ENCODE data around the gene C5AR1. TPM values are rescaled to one million over a fixed set of nuclear protein-coding genes. Genes with fewer than 3 reads are reported as not detected.
A peak's percentile ranks its signal among the peaks of the same experiment; 100 is the strongest.

The C5AR1 gene
- total and polyA plus RNA-seq, 2 donors from 2014 or later = 6.5 to 26.6 TPM

GRCh38 chr19:47351548-47351947, 41.9 kb downstream of the C5AR1 start:
- intact Hi-C loops (cut with DNase I) = no loop called here
- H3K36me3 ChIP-seq (ENCODE audit: control insufficient read depth in 2 of 3, insufficient read depth in 3 of 3, low read length in 3 of 3) = peaks cover 5 to 12% (median 10%) of the 10 kb centered on the region in 3 donors
- H3K27me3 ChIP-seq (ENCODE audit: control insufficient read depth, insufficient read depth, low read length) = no peaks in the 10 kb centered on the region
- H3K9ac ChIP-seq (ENCODE audit: low read length in 3 of 3) = no peak overlapping the region
- DNase-seq (peak in 1 of 5 donors; percentile 8), FAIRE-seq (no peak)
- H3K27ac ChIP-seq (ENCODE audit: low read depth in 2 of 2, low read length in 2 of 2) = no peak overlapping the region
- no peaks in the 10 kb centered on the region for H3K9me3 ChIP-seq (ENCODE audit: control insufficient read depth in 2 of 3, insufficient read depth in 1 of 3, low read length in 3 of 3)
- H3K4me1 ChIP-seq (ENCODE audit: control insufficient read depth in 2 of 3, insufficient read depth in 2 of 3, low read depth in 1 of 3, low read length in 3 of 3) = peaks cover 0 to 9% (median 0%) of the 10 kb centered on the region in 3 donors
- no peak for TF ChIP-seq CTCF (IDR thresholded peaks at IDR 0.05; ENCODE audit: borderline replicate concordance, extremely low read depth, insufficient read depth)
- no peak overlapping the region for H3K4me3 ChIP-seq (ENCODE audit: low read length in 3 of 3)

GRCh38 chr19:47352095-47352494, 42.4 kb downstream of the C5AR1 start:
- Histone ChIP-seq H3K9me3 (ENCODE audit: control insufficient read depth in 2 of 3, insufficient read depth in 1 of 3, low read length in 3 of 3) (no peaks in the 10 kb centered on the region), H3K27me3 (ENCODE audit: control insufficient read depth, insufficient read depth, low read length) (no peaks in the 10 kb centered on the region), H3K36me3 (ENCODE audit: control insufficient read depth in 2 of 3, insufficient read depth in 3 of 3, low read length in 3 of 3) (peaks cover 5 to 14% (median 14%) of the 10 kb centered on the region in 3 donors), H3K27ac (ENCODE audit: low read depth in 2 of 2, low read length in 2 of 2) (no peak overlapping the region), H3K4me1 (ENCODE audit: control insufficient read depth in 2 of 3, insufficient read depth in 2 of 3, low read depth in 1 of 3, low read length in 3 of 3) (peaks cover 0 to 9% (median 0%) of the 10 kb centered on the region in 3 donors), H3K9ac (ENCODE audit: low read length in 3 of 3) (no peak overlapping the region), H3K4me3 (ENCODE audit: low read length in 3 of 3) (no peak overlapping the region)
- intact Hi-C loops (cut with DNase I) = no loop called here
- DNase-seq (no peak), FAIRE-seq (no peak)
- TF ChIP-seq CTCF (IDR thresholded peaks at IDR 0.05; ENCODE audit: borderline replicate concordance, extremely low read depth, insufficient read depth) = no peak

GRCh38 chr19:47353307-47353712, 43.6 kb downstream of the C5AR1 start:
- Histone ChIP-seq H3K27ac (ENCODE audit: low read depth in 2 of 2, low read length in 2 of 2) (no peak overlapping the region), H3K27me3 (ENCODE audit: control insufficient read depth, insufficient read depth, low read length) (no peaks in the 10 kb centered on the region), H3K4me1 (ENCODE audit: control insufficient read depth in 2 of 3, insufficient read depth in 2 of 3, low read depth in 1 of 3, low read length in 3 of 3) (peaks cover 0 to 9% (median 0%) of the 10 kb centered on the region in 3 donors), H3K36me3 (ENCODE audit: control insufficient read depth in 2 of 3, insufficient read depth in 3 of 3, low read length in 3 of 3) (peaks cover 8 to 26% (median 24%) of the 10 kb centered on the region in 3 donors), H3K4me3 (ENCODE audit: low read length in 3 of 3) (no peak overlapping the region), H3K9ac (ENCODE audit: low read length in 3 of 3) (no peak overlapping the region), H3K9me3 (ENCODE audit: control insufficient read depth in 2 of 3, insufficient read depth in 1 of 3, low read length in 3 of 3) (no peaks in the 10 kb centered on the region)
- TF ChIP-seq CTCF (IDR thresholded peaks at IDR 0.05; ENCODE audit: borderline replicate concordance, extremely low read depth, insufficient read depth) = no peak
- intact Hi-C loops (cut with DNase I) = no loop called here
- no peak for DNase-seq
- FAIRE-seq = no peak

GRCh38 chr19:47356900-47357299, 47.2 kb downstream of the C5AR1 start:
- DNase-seq = no peak
- Histone ChIP-seq H3K4me3 (ENCODE audit: low read length in 3 of 3) (no peak overlapping the region), H3K9me3 (ENCODE audit: control insufficient read depth in 2 of 3, insufficient read depth in 1 of 3, low read length in 3 of 3) (no peaks in the 10 kb centered on the region), H3K36me3 (ENCODE audit: control insufficient read depth in 2 of 3, insufficient read depth in 3 of 3, low read length in 3 of 3) (peaks cover 9 to 50% (median 36%) of the 10 kb centered on the region in 3 donors), H3K27me3 (ENCODE audit: control insufficient read depth, insufficient read depth, low read length) (no peaks in the 10 kb centered on the region), H3K9ac (ENCODE audit: low read length in 3 of 3) (no peak overlapping the region), H3K27ac (ENCODE audit: low read depth in 2 of 2, low read length in 2 of 2) (no peak overlapping the region), H3K4me1 (ENCODE audit: control insufficient read depth in 2 of 3, insufficient read depth in 2 of 3, low read depth in 1 of 3, low read length in 3 of 3) (peaks cover 0 to 1% (median 0%) of the 10 kb centered on the region in 3 donors)
- no peak for TF ChIP-seq CTCF (IDR thresholded peaks at IDR 0.05; ENCODE audit: borderline replicate concordance, extremely low read depth, insufficient read depth)
- intact Hi-C loops (cut with DNase I) = no loop called here
- no peak for FAIRE-seq

All from kidney (tissue), 14 donors.